ENCODE measurements around the gene NAALADL2.
"Not testable (repeated sequence)": the region's sequence is repeated elsewhere in the genome, so short reads cannot be mapped to it uniquely, and the experiment has no call there.

Gene NAALADL2

GRCh38 chr3:175149675-175150074, 290.5 kb downstream of the NAALADL2 start:
- no peak for DNase-seq

GRCh38 chr3:175150812-175151401, 291.8 kb downstream of the NAALADL2 start:
- DNase-seq = no peak

GRCh38 chr3:175153595-175153994, 294.5 kb downstream of the NAALADL2 start:
- no peak for DNase-seq

GRCh38 chr3:175155172-175155571, 296.0 kb downstream of the NAALADL2 start:
- no peak for DNase-seq

- DNase-seq = no peak
Observed at GRCh38 chr3:175159202-175159601, 300.1 kb downstream of the NAALADL2 start.

- no peak for DNase-seq
Observed at GRCh38 chr3:175161291-175161690, 302.2 kb downstream of the NAALADL2 start.

GRCh38 chr3:175163686-175164085, 304.6 kb downstream of the NAALADL2 start:
- no peak for DNase-seq

GRCh38 chr3:175173117-175173516, 314.0 kb downstream of the NAALADL2 start:
- not testable (repeated sequence) for DNase-seq

- DNase-seq = no peak
Observed at GRCh38 chr3:175176556-175176955, 317.4 kb downstream of the NAALADL2 start.

- no peak for DNase-seq
Observed at GRCh38 chr3:175179055-175179454, 319.9 kb downstream of the NAALADL2 start.

- DNase-seq = no peak
Observed at GRCh38 chr3:175184392-175184791, 325.3 kb downstream of the NAALADL2 start.

GRCh38 chr3:175185903-175186302, 326.8 kb downstream of the NAALADL2 start:
- no peak for DNase-seq

- DNase-seq = no peak
Observed at GRCh38 chr3:175186511-175186910, 327.4 kb downstream of the NAALADL2 start.

GRCh38 chr3:175187586-175187985, 328.5 kb downstream of the NAALADL2 start:
- DNase-seq = no peak

GRCh38 chr3:175192536-175192935, 333.4 kb downstream of the NAALADL2 start:
- DNase-seq = no peak

- no peak for DNase-seq
Observed at GRCh38 chr3:175193815-175194518, 334.8 kb downstream of the NAALADL2 start.

GRCh38 chr3:175198991-175199783, 340.1 kb downstream of the NAALADL2 start:
- no peak for DNase-seq

- no peak for DNase-seq
Observed at GRCh38 chr3:175199961-175200360, 340.8 kb downstream of the NAALADL2 start.

GRCh38 chr3:175200391-175201095, 341.4 kb downstream of the NAALADL2 start:
- no peak for DNase-seq

- no peak for DNase-seq
Observed at GRCh38 chr3:175207361-175207760, 348.2 kb downstream of the NAALADL2 start.

GRCh38 chr3:175208326-175208725, 349.2 kb downstream of the NAALADL2 start:
- DNase-seq = no peak

- DNase-seq = no peak
Observed at GRCh38 chr3:175211466-175211865, 352.3 kb downstream of the NAALADL2 start.

- no peak for DNase-seq
Observed at GRCh38 chr3:175212896-175213295, 353.8 kb downstream of the NAALADL2 start.

All from SIG-M5 (cell line).